KOPT-K1 (cell line): ENCODE measurements around the gene PNPLA3.

Source experiments
- H3K27ac ChIP-seq: fragments of 200-600 bp; sonication (generic); 2 replicates; pipeline ENCODE4 v1.5.1; 2016; ENCODE audit warnings: antibody characterized with exemption, mild to moderate bottlenecking, low read depth, low read length; ENCODE audit not compliant: poor library complexity, severe bottlenecking
- H3K36me3 ChIP-seq: fragments of 200-600 bp; sonication (generic); 2 replicates; pipeline ENCODE4 v1.5.1; 2017; ENCODE audit warnings: antibody characterized with exemption, mild to moderate bottlenecking, low read length, moderate library complexity; ENCODE audit not compliant: insufficient read depth
- H3K9me3 ChIP-seq: fragments of 200-600 bp; sonication (generic); 2 replicates; pipeline ENCODE4 v1.5.1; 2017; ENCODE audit warnings: antibody characterized with exemption, low read length, mild to moderate bottlenecking; ENCODE audit not compliant: insufficient read depth, poor library complexity, severe bottlenecking

Gene PNPLA3

DNA sequence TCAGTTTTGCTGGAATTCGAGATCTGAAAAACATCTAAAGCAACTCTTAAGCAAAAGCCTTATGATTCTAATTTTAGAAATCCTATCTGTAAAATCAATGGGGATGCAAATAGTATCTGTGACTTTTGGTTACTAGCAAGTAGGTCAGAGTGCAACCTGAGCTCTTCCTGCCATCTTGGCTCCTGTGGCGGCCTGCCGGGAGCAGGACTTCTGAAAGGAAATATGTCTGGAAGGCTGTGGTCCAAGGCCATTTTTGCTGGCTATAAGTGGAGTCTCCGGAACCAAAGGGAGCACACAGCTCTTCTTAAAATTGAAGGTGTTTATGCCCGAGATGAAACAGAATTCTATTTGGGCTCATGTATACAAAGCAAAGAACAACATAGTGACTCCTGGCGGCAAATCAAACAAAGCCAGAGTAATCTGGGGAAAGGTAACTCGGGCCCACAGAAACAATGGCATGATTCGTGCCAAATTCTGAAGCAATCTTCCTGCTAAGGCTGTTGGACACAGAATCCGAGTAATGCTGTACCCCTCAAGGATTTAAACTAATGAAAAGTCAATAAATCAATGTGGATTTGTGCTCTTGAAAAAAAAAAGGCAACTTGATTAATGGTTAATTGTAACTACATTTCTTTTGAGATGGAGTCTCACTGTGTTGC lies 33.3 kb downstream of the PNPLA3 start:
- Histone ChIP-seq H3K27ac (no peak overlapping the region), H3K36me3 (no peaks in the 10 kb centered on the region)

DNA sequence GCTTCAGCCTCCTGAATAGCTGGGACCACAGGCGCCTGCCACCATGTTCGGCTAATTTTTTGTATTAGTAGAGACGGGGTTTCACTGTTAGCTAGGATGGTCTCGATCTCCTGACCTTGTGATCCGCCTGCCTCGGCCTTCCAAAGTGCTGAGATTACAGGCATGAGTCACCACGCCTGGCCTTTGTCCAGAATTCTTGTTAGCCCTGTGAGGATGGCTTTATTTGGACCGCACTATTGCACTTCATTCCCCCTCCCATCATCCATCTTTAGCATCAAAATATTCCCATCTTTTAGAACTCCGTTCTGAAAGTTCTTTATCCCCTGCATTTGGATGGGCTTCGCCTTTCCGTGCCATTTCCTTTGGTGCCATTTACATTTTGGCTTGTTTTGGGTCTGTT lies 34.3 kb downstream of the PNPLA3 start:
- no peak overlapping the region for H3K27ac ChIP-seq
- no peaks in the 10 kb centered on the region for H3K9me3 ChIP-seq
- 0 out of 2 replicates have a peak, but pooled peaks cover 1% of the 10 kb centered on the region for H3K36me3 ChIP-seq

More for the DNA sequence above, 33.3 kb downstream of the PNPLA3 start:
- no peaks in the 10 kb centered on the region for H3K9me3 ChIP-seq

DNA sequence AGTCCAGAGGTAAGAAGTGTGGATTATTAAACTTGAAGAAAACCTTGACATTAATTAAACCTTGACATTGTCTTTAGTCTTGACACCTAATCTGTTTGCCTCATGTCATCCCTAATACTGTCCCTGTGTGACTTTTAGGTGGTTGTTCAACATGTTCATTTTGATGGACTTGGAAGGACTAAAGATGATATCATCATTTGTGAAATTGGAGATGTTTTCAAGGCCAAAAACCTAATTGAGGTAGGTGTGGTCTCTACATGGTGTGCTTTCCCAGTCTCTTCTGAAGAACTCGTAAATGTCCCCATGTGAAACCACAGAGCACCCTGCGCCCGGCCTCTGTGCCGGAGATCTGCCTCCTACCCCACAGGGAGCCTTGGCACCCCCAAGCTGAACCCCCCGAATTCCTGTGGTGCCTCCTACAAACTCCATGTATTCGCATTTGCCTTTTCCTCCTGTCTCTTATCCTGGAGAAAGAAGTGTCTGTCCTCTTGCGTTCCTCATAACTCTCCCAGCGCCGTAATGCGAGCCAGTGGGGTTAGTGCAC lies 40.8 kb downstream of the PNPLA3 start:
- H3K36me3 ChIP-seq, result peaks cover 65% of the 10 kb centered on the region
- H3K27ac ChIP-seq, result no peak overlapping the region
- H3K9me3 ChIP-seq, result no peaks in the 10 kb centered on the region

GRCh38 chr22:43967069-43967468 lies 43.5 kb downstream of the PNPLA3 start:
- Histone ChIP-seq H3K27ac (no peak overlapping the region), H3K36me3 (peaks cover 90% of the 10 kb centered on the region), H3K9me3 (no peaks in the 10 kb centered on the region)

GRCh38 chr22:43968614-43969013 lies 45.0 kb downstream of the PNPLA3 start:
- Histone ChIP-seq H3K9me3 (no peaks in the 10 kb centered on the region), H3K36me3 (peaks cover 96% of the 10 kb centered on the region), H3K27ac (no peak overlapping the region)

DNA sequence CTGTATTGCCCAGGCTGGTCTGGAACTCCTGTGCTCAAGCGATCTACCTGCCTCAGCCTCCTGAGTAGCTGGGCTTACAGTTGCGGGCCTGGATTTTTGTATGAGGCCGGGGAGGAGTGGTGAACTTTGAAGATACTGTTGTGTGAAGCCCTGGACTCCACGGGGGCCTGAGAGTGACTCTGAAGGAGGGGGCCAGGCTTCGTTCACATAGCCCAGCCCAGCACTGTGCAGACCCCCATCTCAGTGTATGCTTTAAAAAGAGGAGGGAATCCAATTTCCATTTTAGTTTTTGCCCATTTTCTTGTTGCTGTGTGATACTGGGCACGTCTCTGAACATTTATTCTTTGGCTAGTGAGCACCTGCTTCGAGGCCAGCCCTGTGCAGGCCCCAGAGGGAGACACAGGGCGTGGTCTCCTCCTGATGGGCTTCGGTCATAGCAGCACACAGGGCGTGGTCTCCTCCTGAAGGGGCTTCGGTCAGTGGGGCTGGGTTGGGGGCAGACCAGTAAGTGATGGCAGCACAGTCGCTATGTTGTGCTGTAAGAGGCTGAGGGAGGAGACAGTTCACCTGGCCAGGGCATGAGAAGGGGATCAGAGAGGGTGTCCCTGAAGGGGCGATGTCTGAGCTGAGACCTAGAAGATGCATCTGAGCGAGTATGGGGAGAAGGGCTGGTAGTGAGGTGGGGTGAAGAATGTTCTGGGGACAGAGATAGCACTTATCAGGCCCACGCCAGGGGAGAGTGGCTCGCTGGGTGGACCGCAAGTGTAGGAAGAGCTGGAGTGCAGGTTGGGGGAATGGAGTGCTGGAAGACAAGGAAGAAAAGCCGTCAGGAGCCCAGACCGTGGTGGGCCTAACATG lies 45.6 kb downstream of the PNPLA3 start:
- H3K36me3 ChIP-seq, result peaks cover 96% of the 10 kb centered on the region
- H3K27ac ChIP-seq, result no peak overlapping the region
- no peaks in the 10 kb centered on the region for H3K9me3 ChIP-seq

- Histone ChIP-seq H3K36me3 (peaks cover 96% of the 10 kb centered on the region), H3K27ac (no peak overlapping the region), H3K9me3 (no peaks in the 10 kb centered on the region)
Measured at GRCh38 chr22:43969989-43970755, 46.6 kb downstream of the PNPLA3 start.

GRCh38 chr22:43971112-43971511 lies 47.5 kb downstream of the PNPLA3 start:
- Histone ChIP-seq H3K27ac (no peak overlapping the region), H3K36me3 (peaks cover 96% of the 10 kb centered on the region), H3K9me3 (no peaks in the 10 kb centered on the region)

DNA sequence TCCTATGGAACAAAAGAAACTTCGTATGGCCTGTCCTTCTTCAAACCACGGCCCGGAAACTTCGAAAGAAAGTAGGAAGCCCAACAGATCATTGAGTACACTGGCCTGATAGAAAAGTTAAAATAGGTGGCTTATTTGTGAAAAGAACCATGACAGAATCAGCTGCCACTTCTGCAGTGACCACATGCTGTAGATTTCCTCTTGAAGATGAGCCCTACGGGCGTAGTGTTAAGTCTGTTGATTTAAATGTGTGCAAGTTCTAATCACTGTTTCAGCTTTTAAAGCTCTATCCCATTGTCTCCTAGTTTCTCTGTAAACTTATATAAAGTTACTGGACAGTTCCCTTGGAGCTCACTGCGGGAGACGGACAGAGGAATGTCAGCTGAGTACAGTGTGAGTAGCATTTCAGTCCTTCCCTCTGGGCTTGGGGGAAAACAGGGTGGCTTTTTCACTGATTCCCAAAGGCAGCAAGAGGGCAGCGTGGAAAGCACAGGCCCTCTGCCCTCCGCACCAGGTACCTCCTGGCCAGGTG lies 49.4 kb downstream of the PNPLA3 start:
- H3K9me3 ChIP-seq, result no peaks in the 10 kb centered on the region
- H3K36me3 ChIP-seq, result peaks cover 97% of the 10 kb centered on the region

GRCh38 chr22:43974028-43974545 lies 50.5 kb downstream of the PNPLA3 start:
- Histone ChIP-seq H3K9me3 (no peaks in the 10 kb centered on the region), H3K36me3 (peaks cover 94% of the 10 kb centered on the region), H3K27ac (no peak overlapping the region)

More for the DNA sequence above, 49.4 kb downstream of the PNPLA3 start:
- no peak overlapping the region for H3K27ac ChIP-seq

GRCh38 chr22:43975041-43975440 lies 51.4 kb downstream of the PNPLA3 start:
- Histone ChIP-seq H3K27ac (no peak overlapping the region), H3K9me3 (no peaks in the 10 kb centered on the region), H3K36me3 (peaks cover 94% of the 10 kb centered on the region)

GRCh38 chr22:43976861-43977795 lies 53.5 kb downstream of the PNPLA3 start:
- Histone ChIP-seq H3K9me3 (no peaks in the 10 kb centered on the region), H3K27ac (no peak overlapping the region), H3K36me3 (peaks cover 96% of the 10 kb centered on the region)

DNA sequence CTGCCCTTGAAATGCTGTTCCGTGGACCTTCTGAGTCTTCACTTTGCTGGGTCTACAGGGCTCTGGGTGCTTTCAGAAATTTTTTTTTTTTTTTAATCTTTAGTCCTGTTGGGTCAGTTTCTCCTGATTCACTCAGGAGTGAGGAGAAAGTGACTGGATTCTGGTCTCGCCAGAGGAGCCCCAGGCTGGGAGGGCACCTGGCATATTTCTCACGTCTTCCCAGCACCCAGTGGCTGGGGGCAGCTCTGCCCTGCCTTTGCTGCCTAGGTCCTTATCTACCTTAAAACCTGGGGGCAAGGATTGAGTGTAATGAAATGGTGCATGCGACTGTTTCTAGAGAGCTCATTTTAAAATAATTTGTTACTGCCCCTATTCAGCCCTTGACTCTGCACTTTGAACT lies 55.0 kb downstream of the PNPLA3 start:
- no peak overlapping the region for H3K27ac ChIP-seq
- H3K9me3 ChIP-seq, result no peaks in the 10 kb centered on the region
- H3K36me3 ChIP-seq, result peaks cover 95% of the 10 kb centered on the region

DNA sequence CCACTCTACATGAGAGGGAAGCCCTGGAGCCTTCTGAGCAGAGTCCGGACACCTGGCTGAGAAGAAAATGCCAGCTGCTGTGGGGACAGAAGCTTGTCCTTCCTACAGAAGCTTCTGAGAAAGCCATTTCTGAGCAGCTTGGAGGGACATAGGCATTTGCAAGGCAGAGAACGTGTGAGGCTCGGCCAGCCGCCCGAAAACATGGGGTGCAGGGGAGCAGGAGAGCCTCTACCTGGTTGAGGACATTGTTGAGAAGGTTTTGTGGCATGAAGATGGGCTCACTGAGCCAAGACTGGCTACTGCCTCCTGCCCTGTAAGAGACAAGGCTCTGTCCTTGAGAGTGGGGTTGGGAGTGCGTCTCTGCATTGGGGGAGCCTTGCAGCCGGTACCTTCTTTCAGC lies 57.0 kb downstream of the PNPLA3 start:
- H3K27ac ChIP-seq, result no peak overlapping the region
- no peaks in the 10 kb centered on the region for H3K9me3 ChIP-seq
- H3K36me3 ChIP-seq, result peaks cover 94% of the 10 kb centered on the region
